ENCODE measurements around the gene COL26A1.
"Not testable (repeated sequence)": the region's sequence is repeated elsewhere in the genome, so short reads cannot be mapped to it uniquely, and the experiment has no call there.

Gene COL26A1

DNA sequence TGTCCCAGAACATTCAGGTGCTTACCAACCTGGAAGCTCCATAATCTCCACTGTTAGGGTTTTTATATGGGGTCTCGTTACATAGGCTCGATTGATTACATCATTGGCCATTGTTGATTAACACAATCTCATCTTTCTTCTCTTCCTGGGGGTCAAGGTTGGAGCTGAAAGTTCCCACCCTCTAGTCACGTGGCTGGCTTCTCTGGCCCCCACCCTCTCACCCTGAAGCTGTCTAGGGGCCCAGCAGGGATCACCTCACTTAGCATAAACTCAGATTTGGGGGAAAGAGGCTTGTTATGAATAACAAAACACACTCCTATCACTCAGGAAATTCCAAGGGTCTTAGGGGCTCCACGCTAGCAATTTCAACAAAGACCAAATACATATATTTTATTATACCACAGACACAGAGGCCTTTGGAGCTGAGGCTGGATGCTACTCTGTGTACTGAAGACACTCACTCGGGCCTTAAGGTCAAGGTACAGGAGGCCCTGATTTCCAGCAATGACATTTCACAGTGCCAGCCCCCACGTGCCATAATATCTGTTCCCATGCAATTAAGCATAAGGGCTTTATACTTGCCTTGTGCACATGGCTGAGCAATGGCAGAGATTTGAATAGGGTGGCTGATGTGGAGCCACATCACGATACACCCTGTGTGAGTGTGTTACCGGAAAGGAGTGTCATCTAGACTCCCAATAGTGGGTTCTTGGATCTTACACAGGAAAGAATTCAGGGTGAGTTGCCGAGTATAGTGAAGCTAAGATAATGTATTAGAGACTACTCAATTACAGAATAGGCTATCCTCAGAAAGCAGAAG lies 108.2 kb downstream of the COL26A1 start:
- ChIA-PET CTCF (interaction anchor here (0.6 to 1.9 kb wide), 4 partner anchors 9 to 411 kb away, joined by 3 to 4 read pairs (median 3); no protein-coding TSS in a partner anchor), POLR2A (interaction anchor here (0.6 kb wide), 1 partner anchor 985 kb away, joined by 3 read pairs; no protein-coding TSS in a partner anchor)

DNA sequence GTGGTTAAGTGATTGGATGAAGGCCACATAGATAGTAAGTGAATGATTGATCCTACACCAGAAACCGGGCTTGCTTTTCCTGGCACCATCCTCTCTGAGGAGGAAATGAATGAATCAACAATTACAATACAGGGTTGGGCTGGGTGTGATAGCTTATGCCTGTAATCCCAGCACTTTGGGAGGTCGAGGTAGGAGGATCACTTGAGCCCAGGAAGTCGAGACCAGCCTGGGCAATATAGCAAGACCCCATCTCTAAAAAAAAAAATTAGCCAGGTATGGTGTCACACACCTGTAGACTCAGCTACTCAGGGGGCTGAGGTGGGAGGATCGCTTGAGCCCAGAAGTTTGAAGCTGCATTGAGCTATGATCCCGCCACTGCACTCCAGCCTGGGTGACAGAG lies 111.5 kb downstream of the COL26A1 start:
- Histone ChIP-seq H3K27ac (ENCODE audit: extremely low read depth, low read depth, low read length) (no peak overlapping the region), H3K36me3 (ENCODE audit: control insufficient read depth in 2 of 2, insufficient read depth in 1 of 2, low read length in 2 of 2) (no peaks in the 10 kb centered on the region), H3K9me3 (ENCODE audit: control insufficient read depth, insufficient read depth, low read depth, low read length) (no peaks in the 10 kb centered on the region), H3K4me3 (ENCODE audit: low read depth, low read length) (no peak overlapping the region), H3K4me1 (ENCODE audit: control insufficient read depth, insufficient read depth, low read length) (no peaks in the 10 kb centered on the region)
- TF ChIP-seq ZEB2 (tag by site-specific recombination; IDR thresholded peaks at IDR 0.05) = no peak
- TF ChIP-seq ZNF121 (tag by site-specific recombination; IDR thresholded peaks at IDR 0.05) = peak; percentile 56; the same call in 1 of the 2 replicates
- ChIA-PET CTCF (interaction anchor here (0.7 to 1.1 kb wide), 2 partner anchors 159 to 565 kb away, joined by 3 to 5 read pairs; no protein-coding TSS in a partner anchor), POLR2A (no interaction called here)

More for the DNA sequence above, 108.2 kb downstream of the COL26A1 start:
- Histone ChIP-seq H3K4me1 (ENCODE audit: control insufficient read depth, insufficient read depth, low read length) (no peaks in the 10 kb centered on the region), H3K4me3 (ENCODE audit: low read depth, low read length) (no peak overlapping the region), H3K27ac (ENCODE audit: extremely low read depth, low read depth, low read length) (no peak overlapping the region), H3K36me3 (ENCODE audit: control insufficient read depth in 2 of 2, insufficient read depth in 1 of 2, low read length in 2 of 2) (no peaks in the 10 kb centered on the region), H3K9me3 (ENCODE audit: control insufficient read depth, insufficient read depth, low read depth, low read length) (no peaks in the 10 kb centered on the region)
- TF ChIP-seq ZSCAN23 (tag by site-specific recombination; IDR thresholded peaks at IDR 0.05) = no peak
- TF ChIP-seq, protein P1, sequence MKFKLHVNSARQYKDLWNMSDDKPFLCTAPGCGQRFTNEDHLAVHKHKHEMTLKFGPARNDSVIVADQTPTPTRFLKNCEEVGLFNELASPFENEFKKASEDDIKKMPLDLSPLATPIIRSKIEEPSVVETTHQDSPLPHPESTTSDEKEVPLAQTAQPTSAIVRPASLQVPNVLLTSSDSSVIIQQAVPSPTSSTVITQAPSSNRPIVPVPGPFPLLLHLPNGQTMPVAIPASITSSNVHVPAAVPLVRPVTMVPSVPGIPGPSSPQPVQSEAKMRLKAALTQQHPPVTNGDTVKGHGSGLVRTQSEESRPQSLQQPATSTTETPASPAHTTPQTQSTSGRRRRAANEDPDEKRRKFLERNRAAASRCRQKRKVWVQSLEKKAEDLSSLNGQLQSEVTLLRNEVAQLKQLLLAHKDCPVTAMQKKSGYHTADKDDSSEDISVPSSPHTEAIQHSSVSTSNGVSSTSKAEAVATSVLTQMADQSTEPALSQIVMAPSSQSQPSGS (tag by site-specific recombination; IDR thresholded peaks at IDR 0.05; ENCODE audit: low read depth) = 0 out of 2 replicates have a peak, but pooled peaks have one; percentile 6

DNA sequence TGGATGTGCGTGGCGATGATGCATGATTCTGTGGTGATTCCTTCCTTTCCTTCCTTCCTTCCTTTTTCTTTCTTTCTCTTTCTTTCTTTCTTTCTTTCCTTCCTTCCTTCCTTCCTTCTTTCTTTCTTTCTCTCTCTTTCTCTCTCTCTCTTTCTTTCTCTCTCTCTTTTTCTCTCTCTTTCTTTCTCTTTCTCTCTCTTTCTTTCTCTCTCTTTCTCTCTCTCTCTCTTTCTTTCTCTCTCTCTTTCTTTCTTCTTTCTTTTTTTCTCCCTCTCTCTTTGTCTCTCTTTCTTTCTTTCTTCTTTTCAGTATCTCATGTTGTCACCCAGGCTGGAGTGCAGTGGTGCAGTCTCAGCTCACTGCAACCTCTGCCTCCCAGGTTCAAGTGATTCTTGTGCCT lies 113.0 kb downstream of the COL26A1 start:
- TF ChIP-seq ZNF596 (tag by site-specific recombination; IDR thresholded peaks at IDR 0.05) (peak; percentile 96), ZNF521 (tag by site-specific recombination; IDR thresholded peaks at IDR 0.05) (0 out of 2 replicates have a peak, but pooled peaks have one; percentile 47), ZNF366 (tag by site-specific recombination; conservative IDR thresholded peaks at IDR 0.05) (peak; percentile 94)
- H3K36me3 ChIP-seq (ENCODE audit: control insufficient read depth in 2 of 2, insufficient read depth in 1 of 2, low read length in 2 of 2); H3K4me1 ChIP-seq (ENCODE audit: control insufficient read depth, insufficient read depth, low read length); CTCF ChIA-PET; POLR2A ChIA-PET; H3K9me3 ChIP-seq (ENCODE audit: control insufficient read depth, insufficient read depth, low read depth, low read length); H3K27ac ChIP-seq (ENCODE audit: extremely low read depth, low read depth, low read length); H3K4me3 ChIP-seq (ENCODE audit: low read depth, low read length): not testable (repeated sequence)

DNA sequence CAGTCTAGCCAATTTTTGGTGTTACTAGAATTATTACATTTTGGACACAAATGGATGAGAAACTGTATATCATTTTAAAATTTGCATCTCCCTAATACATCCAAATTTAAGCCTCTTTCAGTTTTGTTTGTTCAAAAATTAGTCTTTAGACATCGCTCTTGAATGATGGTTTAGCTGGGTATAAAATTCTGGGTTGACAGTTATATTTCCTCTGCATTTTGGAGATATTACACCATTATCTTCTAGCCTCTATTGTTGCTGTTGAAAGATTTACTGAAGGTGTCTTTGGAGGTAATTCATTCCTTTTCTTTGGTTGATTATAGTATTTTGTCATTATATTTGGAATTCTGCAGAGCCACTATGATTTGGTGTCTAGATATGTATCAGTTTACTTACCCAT lies 116.5 kb downstream of the COL26A1 start:
- POLR2A ChIA-PET = no interaction called here
- peak; percentile 74 for TF ChIP-seq SETDB1 (IDR thresholded peaks at IDR 0.05; ENCODE audit: insufficient read length, low read length)
- TF ChIP-seq, protein P1 (tag by site-specific recombination; IDR thresholded peaks at IDR 0.05; ENCODE audit: low read depth) = no peak
- no peak for TF ChIP-seq KLF10 (tag by site-specific recombination; IDR thresholded peaks at IDR 0.05)
- no peak for TF ChIP-seq ZBTB21 (tag by site-specific recombination; IDR thresholded peaks at IDR 0.05)

DNA sequence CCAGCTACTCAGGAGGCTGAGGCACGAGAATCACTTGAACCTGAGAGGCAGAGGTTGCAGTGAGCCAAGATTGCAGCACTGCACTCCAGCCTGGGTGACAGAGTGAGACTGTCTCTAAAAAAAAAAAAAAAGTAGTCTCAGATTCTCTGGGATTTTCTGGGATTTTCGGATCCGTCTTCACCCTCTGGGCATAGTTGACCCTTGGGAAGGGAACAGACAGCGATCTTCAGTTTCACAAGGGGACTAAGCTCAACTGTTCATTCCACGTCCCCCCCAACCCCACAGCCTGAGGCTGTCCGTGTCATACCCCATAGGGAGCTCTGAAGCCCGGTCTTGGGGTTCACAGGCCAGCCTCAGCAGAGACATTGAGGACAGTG lies 123.4 kb downstream of the COL26A1 start:
- H3K27ac ChIP-seq (ENCODE audit: extremely low read depth, low read depth, low read length); H3K9me3 ChIP-seq (ENCODE audit: control insufficient read depth, insufficient read depth, low read depth, low read length); CTCF ChIA-PET; H3K36me3 ChIP-seq (ENCODE audit: control insufficient read depth in 2 of 2, insufficient read depth in 1 of 2, low read length in 2 of 2); POLR2A ChIA-PET; H3K4me3 ChIP-seq (ENCODE audit: low read depth, low read length); H3K4me1 ChIP-seq (ENCODE audit: control insufficient read depth, insufficient read depth, low read length): not testable (repeated sequence)

More for the DNA sequence above, 116.5 kb downstream of the COL26A1 start:
- H3K4me3 ChIP-seq (ENCODE audit: low read depth, low read length) = no peak overlapping the region
- CTCF ChIA-PET = interaction anchor here (0.9 to 2.0 kb wide), 5 partner anchors 11 to 189 kb away, joined by 3 to 7 read pairs (median 3); no protein-coding TSS in a partner anchor
- H3K4me1 ChIP-seq (ENCODE audit: control insufficient read depth, insufficient read depth, low read length) = no peaks in the 10 kb centered on the region
- H3K27ac ChIP-seq (ENCODE audit: extremely low read depth, low read depth, low read length) = no peak overlapping the region
- no peaks in the 10 kb centered on the region for H3K9me3 ChIP-seq (ENCODE audit: control insufficient read depth, insufficient read depth, low read depth, low read length)
- no peaks in the 10 kb centered on the region for H3K36me3 ChIP-seq (ENCODE audit: control insufficient read depth in 2 of 2, insufficient read depth in 1 of 2, low read length in 2 of 2)
